HUES48 (cell line): ENCODE results near the gene DOCK2.
A peak's percentile ranks its signal among the peaks of the same experiment; 100 is the strongest.

ENCODE experiments used
- H3K27ac ChIP-seq: one replicate; pipeline ENCODE4 v1.7.0; 2013; ENCODE audit warnings: low read depth, low read length, inconsistent platforms
- H3K27me3 ChIP-seq: 2 replicates; pipeline ENCODE4 v1.6.1; 2013; ENCODE audit warnings: mild to moderate bottlenecking, low read length; ENCODE audit not compliant: control insufficient read depth, insufficient read depth
- H3K36me3 ChIP-seq: 2 replicates; pipeline ENCODE4 v1.6.1; 2013; ENCODE audit warnings: low read length; ENCODE audit not compliant: control insufficient read depth, insufficient read depth
- H3K4me1 ChIP-seq: 2 replicates; pipeline ENCODE4 v1.6.1; 2013; ENCODE audit warnings: mild to moderate bottlenecking, low read length; ENCODE audit not compliant: control insufficient read depth, insufficient read depth
- H3K4me3 ChIP-seq: 2 replicates; pipeline ENCODE4 v1.5.1; 2013; ENCODE audit warnings: mild to moderate bottlenecking, low read depth, low read length
- H3K9ac ChIP-seq: 2 replicates; pipeline ENCODE4 v1.6.1; 2013; ENCODE audit warnings: mild to moderate bottlenecking, low read depth, low read length, moderate library complexity
- H3K9me3 ChIP-seq: 2 replicates; pipeline ENCODE4 v1.6.1; 2013; ENCODE audit warnings: low read length; ENCODE audit not compliant: control insufficient read depth, insufficient read depth

The DOCK2 gene

GRCh38 chr5:169797577-169797976 lies 160.5 kb downstream of the DOCK2 start:
- H3K27ac ChIP-seq, result no peak overlapping the region
- H3K4me1 ChIP-seq, result peaks cover 13% of the 10 kb centered on the region
- H3K36me3 ChIP-seq, result no peaks in the 10 kb centered on the region
- H3K9ac ChIP-seq, result no peak overlapping the region
- H3K4me3 ChIP-seq, result no peak overlapping the region
- H3K9me3 ChIP-seq, result no peaks in the 10 kb centered on the region
- H3K27me3 ChIP-seq, result no peaks in the 10 kb centered on the region

GRCh38 chr5:169798438-169798837 lies 161.4 kb downstream of the DOCK2 start:
- Histone ChIP-seq H3K9me3 (no peaks in the 10 kb centered on the region), H3K4me3 (no peak overlapping the region), H3K4me1 (peaks cover 13% of the 10 kb centered on the region), H3K27ac (no peak overlapping the region), H3K36me3 (no peaks in the 10 kb centered on the region), H3K9ac (no peak overlapping the region), H3K27me3 (no peaks in the 10 kb centered on the region)

GRCh38 chr5:169798906-169799660 lies 162.0 kb downstream of the DOCK2 start:
- Histone ChIP-seq H3K27me3 (no peaks in the 10 kb centered on the region), H3K4me1 (peaks cover 13% of the 10 kb centered on the region), H3K36me3 (no peaks in the 10 kb centered on the region), H3K9ac (no peak overlapping the region), H3K4me3 (no peak overlapping the region), H3K27ac (peak overlapping the region; percentile 5), H3K9me3 (no peaks in the 10 kb centered on the region)

- Histone ChIP-seq H3K36me3 (no peaks in the 10 kb centered on the region), H3K4me3 (no peak overlapping the region), H3K9ac (no peak overlapping the region), H3K27me3 (no peaks in the 10 kb centered on the region), H3K27ac (no peak overlapping the region), H3K9me3 (no peaks in the 10 kb centered on the region), H3K4me1 (peaks cover 13% of the 10 kb centered on the region)
These were observed 164.3 kb downstream of the DOCK2 start for GRCh38 chr5:169801324-169801777.

GRCh38 chr5:169801781-169802180 lies 164.7 kb downstream of the DOCK2 start:
- Histone ChIP-seq H3K4me1 (peaks cover 13% of the 10 kb centered on the region), H3K27me3 (no peaks in the 10 kb centered on the region), H3K4me3 (no peak overlapping the region), H3K9ac (no peak overlapping the region), H3K9me3 (no peaks in the 10 kb centered on the region), H3K36me3 (no peaks in the 10 kb centered on the region), H3K27ac (no peak overlapping the region)

GRCh38 chr5:169803077-169803981 lies 166.3 kb downstream of the DOCK2 start:
- Histone ChIP-seq H3K4me1 (peaks cover 18% of the 10 kb centered on the region), H3K4me3 (no peak overlapping the region), H3K36me3 (no peaks in the 10 kb centered on the region), H3K9ac (no peak overlapping the region), H3K27ac (no peak overlapping the region), H3K9me3 (no peaks in the 10 kb centered on the region), H3K27me3 (no peaks in the 10 kb centered on the region)

GRCh38 chr5:169804861-169805260 lies 167.8 kb downstream of the DOCK2 start:
- H3K4me1 ChIP-seq, result peaks cover 20% of the 10 kb centered on the region
- H3K27ac ChIP-seq, result no peak overlapping the region
- H3K9me3 ChIP-seq, result no peaks in the 10 kb centered on the region
- H3K36me3 ChIP-seq, result no peaks in the 10 kb centered on the region
- H3K9ac ChIP-seq, result no peak overlapping the region
- no peak overlapping the region for H3K4me3 ChIP-seq
- H3K27me3 ChIP-seq, result peaks cover 3% of the 10 kb centered on the region; the same call in 1 of the 2 replicates

GRCh38 chr5:169805527-169805934 lies 168.5 kb downstream of the DOCK2 start:
- Histone ChIP-seq H3K36me3 (no peaks in the 10 kb centered on the region), H3K9me3 (no peaks in the 10 kb centered on the region), H3K9ac (no peak overlapping the region), H3K27me3 (peaks cover 3% of the 10 kb centered on the region; the same call in 1 of the 2 replicates), H3K4me1 (peaks cover 26% of the 10 kb centered on the region), H3K27ac (no peak overlapping the region), H3K4me3 (no peak overlapping the region)

GRCh38 chr5:169805937-169806700 lies 169.0 kb downstream of the DOCK2 start:
- H3K4me3 ChIP-seq, result no peak overlapping the region
- no peak overlapping the region for H3K9ac ChIP-seq
- H3K9me3 ChIP-seq, result no peaks in the 10 kb centered on the region
- peaks cover 30% of the 10 kb centered on the region for H3K4me1 ChIP-seq
- peaks cover 3% of the 10 kb centered on the region; the same call in 1 of the 2 replicates for H3K27me3 ChIP-seq
- no peak overlapping the region for H3K27ac ChIP-seq
- H3K36me3 ChIP-seq, result no peaks in the 10 kb centered on the region

GRCh38 chr5:169808118-169808581 lies 171.1 kb downstream of the DOCK2 start:
- Histone ChIP-seq H3K4me3 (no peak overlapping the region), H3K27me3 (peaks cover 3% of the 10 kb centered on the region; the same call in 1 of the 2 replicates), H3K9me3 (no peaks in the 10 kb centered on the region), H3K4me1 (peaks cover 46% of the 10 kb centered on the region), H3K36me3 (no peaks in the 10 kb centered on the region), H3K27ac (peak overlapping the region; percentile 68), H3K9ac (no peak overlapping the region)
